Spleen (tissue), 11 donors: ENCODE measurements around the gene C20orf96. TPM values are rescaled to one million over a fixed set of nuclear protein-coding genes. Genes with fewer than 3 reads are reported as not detected.

Source experiments
- DNase-seq: peaks from one replicate; pipeline ENCODE4 v3.0.0-alpha.2; 2020
- H3K27ac ChIP-seq, 8 donors: fragments of 200-600 bp; sonication (generic) in 7 of 8; 1 replicate in 4 of 8; 2 replicates in 4 of 8; pipeline versions ENCODE4 v1.5.0 to v1.8.0; 2016 to 2021; ENCODE audit warnings: inconsistent platforms in 4 of 8, mild to moderate bottlenecking in 4 of 8, moderate library complexity in 1 of 8
- H3K27me3 ChIP-seq, 7 donors: fragments of 200-600 bp; sonication (generic) in 6 of 7; replicated peaks in 1 of 7; 1 replicate in 4 of 7; 2 replicates in 3 of 7; pipeline versions ENCODE4 v1.5.0 to v1.8.0; 2016 to 2021; ENCODE audit warnings: inconsistent platforms in 3 of 7, mild to moderate bottlenecking in 1 of 7
- H3K36me3 ChIP-seq, 6 donors: fragments of 200-600 bp; sonication (generic) in 5 of 6; 1 replicate in 4 of 6; 2 replicates in 2 of 6; pipeline versions ENCODE4 v1.5.0 to v1.8.0; 2016 to 2021; ENCODE audit warnings: inconsistent platforms in 2 of 6
- H3K4me1 ChIP-seq, 6 donors: fragments of 200-600 bp; sonication (generic) in 5 of 6; 1 replicate in 3 of 6; 2 replicates in 3 of 6; pipeline versions ENCODE4 v1.5.0 to v1.8.0; 2016 to 2021; ENCODE audit warnings: inconsistent platforms in 3 of 6
- H3K4me3 ChIP-seq, 8 donors: fragments of 200-600 bp; sonication (generic) in 7 of 8; 1 replicate in 4 of 8; 2 replicates in 4 of 8; pipeline versions ENCODE4 v1.5.0 to v1.8.0; 2016 to 2021; ENCODE audit warnings: inconsistent platforms in 4 of 8, mild to moderate bottlenecking in 4 of 8, moderate library complexity in 2 of 8
- H3K9me3 ChIP-seq, 8 donors: fragments of 200-600 bp; sonication (generic) in 7 of 8; 1 replicate in 4 of 8; 2 replicates in 4 of 8; pipeline versions ENCODE4 v1.5.0 to v1.8.0; 2016 to 2021; ENCODE audit warnings: inconsistent platforms in 4 of 8
- CTCF ChIP-seq, 11 experiments: fragments of 200-600 bp in 7 of 11; fragments of 450-650 bp in 4 of 11; sonication (generic) in 4 of 11; IDR thresholded peaks in 8 of 11; conservative IDR thresholded peaks in 3 of 11; 1 replicate in 7 of 11; 2 replicates in 4 of 11; pipeline versions ENCODE4 v1.4.0 to v1.8.0; 2016 to 2021; ENCODE audit warnings: antibody characterized with exemption in 11 of 11, inconsistent platforms in 4 of 11, mild to moderate bottlenecking in 1 of 11
- POLR2A ChIP-seq, 3 donors: fragments of 450-650 bp; IDR thresholded peaks; one replicate each; pipeline ENCODE4 v1.5.1; 2017; ENCODE audit warnings: antibody characterized with exemption in 3 of 3, mild to moderate bottlenecking in 1 of 3
- POLR2AphosphoS5 ChIP-seq, 3 donors: sonication (generic); formaldehyde crosslinking; IDR thresholded peaks; one replicate each; pipeline ENCODE4 v1.5.1; 2017; ENCODE audit warnings: antibody characterized with exemption in 3 of 3
- WGBS, 5 donors: extraction: QIAGEN DNeasy Blood & Tissue Kit in 3 of 5; methylation state at CpG; one replicate each; pipeline versions ENCODE4 v1.1.5 to v1.1.7; 2013 to 2018; 5-methylcytosine and 5-hydroxymethylcytosine counted together
- intact Hi-C: fragments of 100-400 bp; cut with DNase I; formaldehyde crosslinking; loops from one replicate; pipeline ENCODE4 v1.15.0; 2023; ENCODE audit warnings: low total_unique reads
- polyA plus RNA-seq, 3 donors: library from polyadenylated mRNA; stranded (reverse); fragments of 200-250 nt; gene quantifications; one replicate each; pipeline ENCODE4 v1.2.1, GENCODE V29; 2013
- total RNA-seq, 7 donors: library from RNA; depleted of rRNA in 3 of 7; stranded (reverse); fragments of >200 nt in 3 of 7; fragmentation: NEBNext Ultra II Directional in 4 of 7; extraction: Animal tissue kit (Norgen Biotek cat#: 25700) in 4 of 7; gene quantifications; one replicate each; pipeline versions ENCODE4 v1.1.0 to v1.2.1, GENCODE V29; 2016 to 2021
- donor health status: healthy with polysubstance abuse.
- donor health status: DM: no; HTN: no; CAD: no; lungs with moderate emphysema.
- donor health status: DM: no; HTN: no; CAD: no.
- donor health status: Bipolar disorder and iron deficiency.
- donor health status: healthy.
- donor health status: DM: no; HTN: no; CAD: no.
- donor health status: DM: yes; HTN: yes; CAD: no.

The C20orf96 gene
- total and polyA plus RNA-seq, 10 donors = 2.3 to 10.4 (median 6.2) TPM

- Histone ChIP-seq H3K9me3 (no peaks in the 10 kb centered on the region), H3K36me3 (peaks cover 0 to 15% (median 3%) of the 10 kb centered on the region in 6 donors), H3K27me3 (peaks cover 0 to 5% (median 0%) of the 10 kb centered on the region in 7 donors), H3K4me3 (no peak overlapping the region), H3K4me1 (peaks cover 0 to 9% (median 8%) of the 10 kb centered on the region in 6 donors), H3K27ac (no peak overlapping the region)
- intact Hi-C loops = no loop called here
- no peak for TF ChIP-seq CTCF (IDR thresholded peaks at IDR 0.05 in 8 of 11, conservative IDR thresholded peaks at IDR 0.05 in 3 of 11)
- no peak for TF ChIP-seq POLR2AphosphoS5 (IDR thresholded peaks at IDR 0.05)
- TF ChIP-seq POLR2A (IDR thresholded peaks at IDR 0.05) = no peak
- no peak for DNase-seq
Observed at GRCh38 chr20:271528-271927, 19.0 kb downstream of the C20orf96 start.

DNA sequence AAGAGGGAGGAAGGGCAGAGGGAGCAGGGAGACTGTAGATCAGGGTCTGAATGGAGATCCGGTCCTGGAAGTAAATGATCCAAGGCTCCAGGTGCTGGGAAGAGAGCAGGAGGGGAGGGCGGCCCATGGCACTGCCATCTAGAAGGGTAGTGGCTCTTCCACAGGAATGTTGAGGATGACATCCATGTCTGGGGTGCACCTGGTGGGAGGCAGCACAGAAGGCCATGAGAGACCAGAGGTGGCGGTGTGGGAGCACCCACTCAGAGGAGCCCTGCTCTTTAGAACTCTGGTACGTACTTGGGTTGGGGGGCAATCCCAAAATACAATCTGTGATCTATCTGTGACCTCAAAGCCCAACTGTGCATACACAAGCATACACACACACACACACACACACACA is 19.5 kb downstream of the C20orf96 start:
- no peak overlapping the region for H3K4me3 ChIP-seq
- TF ChIP-seq CTCF (IDR thresholded peaks at IDR 0.05 in 8 of 11, conservative IDR thresholded peaks at IDR 0.05 in 3 of 11) (no peak), POLR2A (IDR thresholded peaks at IDR 0.05) (no peak), POLR2AphosphoS5 (IDR thresholded peaks at IDR 0.05) (no peak)
- no peak for DNase-seq
- 88 to 96% (median 91%) methylated on average over 4 of the region's 4 CpGs for WGBS, 5 donors
- H3K27ac ChIP-seq = no peak overlapping the region
- H3K27me3 ChIP-seq = peaks cover 0 to 5% (median 0%) of the 10 kb centered on the region in 7 donors
- no peaks in the 10 kb centered on the region for H3K9me3 ChIP-seq
- H3K4me1 ChIP-seq = peaks cover 0 to 14% (median 9%) of the 10 kb centered on the region in 6 donors
- H3K36me3 ChIP-seq = peaks cover 0 to 10% (median 1%) of the 10 kb centered on the region in 6 donors
- intact Hi-C loops = no loop called here

GRCh38 chr20:270517-270916 is 20.0 kb downstream of the C20orf96 start:
- TF ChIP-seq POLR2AphosphoS5 (IDR thresholded peaks at IDR 0.05) (no peak), CTCF (IDR thresholded peaks at IDR 0.05 in 8 of 11, conservative IDR thresholded peaks at IDR 0.05 in 3 of 11) (no peak), POLR2A (IDR thresholded peaks at IDR 0.05) (no peak)
- intact Hi-C loops = no loop called here

DNA sequence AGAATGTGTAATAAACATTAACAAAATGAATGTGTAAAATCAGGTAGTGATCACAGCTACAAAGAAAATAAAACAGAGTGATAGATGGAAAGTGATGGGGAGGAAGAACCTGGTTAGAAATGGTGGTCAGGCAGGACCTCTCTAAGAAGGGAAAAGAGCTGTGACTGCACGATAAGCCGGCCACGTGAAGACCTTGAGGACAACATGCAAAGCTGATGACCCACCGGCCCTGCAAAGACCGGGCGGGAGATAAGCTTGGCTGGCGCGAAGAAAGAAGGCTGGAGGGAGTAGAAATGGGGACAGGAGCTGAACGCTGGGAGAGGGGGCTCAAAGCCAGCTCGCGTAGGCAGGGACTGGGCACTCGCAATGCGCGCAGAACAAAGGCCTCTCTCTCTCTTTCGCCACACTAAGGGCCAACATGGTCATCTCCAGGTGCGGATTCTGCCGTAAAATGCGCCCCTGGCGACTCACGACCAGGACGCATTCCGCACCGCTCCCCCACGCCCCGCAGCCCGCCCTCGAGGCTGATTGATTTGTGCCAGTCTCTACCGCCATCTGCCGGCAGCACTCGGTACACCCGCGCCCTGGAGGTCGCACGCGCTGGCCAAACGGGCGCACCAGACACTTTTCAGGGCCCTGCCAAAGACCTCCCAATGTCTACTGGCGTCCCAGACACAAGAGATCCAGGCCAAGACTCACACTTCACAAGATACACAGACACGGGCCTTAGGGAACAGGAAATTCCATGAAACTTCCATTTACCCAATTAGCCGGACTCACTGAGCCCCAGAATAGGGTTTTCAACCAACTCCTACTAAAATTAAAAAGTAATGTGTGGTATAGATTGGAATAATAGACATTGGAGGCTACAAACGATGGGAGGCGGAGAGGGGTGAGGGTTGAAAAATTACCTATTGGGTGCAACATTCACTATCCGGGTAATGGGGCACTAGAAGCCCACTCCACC is 23.7 kb downstream of the C20orf96 start:
- TF ChIP-seq CTCF (IDR thresholded peaks at IDR 0.05 in 8 of 11, conservative IDR thresholded peaks at IDR 0.05 in 3 of 11) (peak; percentile 93 to 98 (median 97)), POLR2A (IDR thresholded peaks at IDR 0.05) (no peak), POLR2AphosphoS5 (IDR thresholded peaks at IDR 0.05) (peak; percentile 37 to 78 (median 67))
- Histone ChIP-seq H3K4me1 (peaks cover 0 to 14% (median 9%) of the 10 kb centered on the region in 6 donors), H3K27me3 (peaks cover 0 to 5% (median 0%) of the 10 kb centered on the region in 7 donors), H3K27ac (peak overlapping the region in 2 of 8 donors; percentile 14 to 26), H3K9me3 (no peaks in the 10 kb centered on the region), H3K4me3 (peak overlapping the region in 7 of 8 donors; percentile 26 to 70 (median 42)), H3K36me3 (no peaks in the 10 kb centered on the region)
- 8 to 9% (median 9%) methylated on average over 38 to 43 of the region's 43 CpGs for WGBS, 5 donors
- peak; percentile 96 for DNase-seq
- intact Hi-C loops = loop anchor here (5.0 kb wide), 1 partner anchor 60 kb away; no protein-coding TSS in a partner anchor

More at GRCh38 chr20:270517-270916, 20.0 kb downstream of the C20orf96 start:
- Histone ChIP-seq H3K27ac (no peak overlapping the region), H3K36me3 (peaks cover 0 to 5% (median 0%) of the 10 kb centered on the region in 6 donors), H3K4me1 (peaks cover 0 to 14% (median 9%) of the 10 kb centered on the region in 6 donors), H3K9me3 (no peaks in the 10 kb centered on the region), H3K4me3 (no peak overlapping the region), H3K27me3 (peaks cover 0 to 5% (median 0%) of the 10 kb centered on the region in 7 donors)
- DNase-seq = no peak
- 87 to 97% (median 90%) methylated on average over 4 to 5 of the region's 5 CpGs for WGBS, 5 donors
